ENCODE results near the gene C4orf50.
"Not testable (repeated sequence)": the region's sequence is repeated elsewhere in the genome, so short reads cannot be mapped to it uniquely, and the experiment has no call there.

The C4orf50 gene

GRCh38 chr4:5884796-5885195, 133.4 kb downstream of the C4orf50 start:
- DNase-seq, result no peak

- DNase-seq, result no peak
These were observed 134.3 kb downstream of the C4orf50 start for GRCh38 chr4:5883916-5884315.

GRCh38 chr4:5882947-5883346, 135.3 kb downstream of the C4orf50 start:
- no peak for DNase-seq

DNA sequence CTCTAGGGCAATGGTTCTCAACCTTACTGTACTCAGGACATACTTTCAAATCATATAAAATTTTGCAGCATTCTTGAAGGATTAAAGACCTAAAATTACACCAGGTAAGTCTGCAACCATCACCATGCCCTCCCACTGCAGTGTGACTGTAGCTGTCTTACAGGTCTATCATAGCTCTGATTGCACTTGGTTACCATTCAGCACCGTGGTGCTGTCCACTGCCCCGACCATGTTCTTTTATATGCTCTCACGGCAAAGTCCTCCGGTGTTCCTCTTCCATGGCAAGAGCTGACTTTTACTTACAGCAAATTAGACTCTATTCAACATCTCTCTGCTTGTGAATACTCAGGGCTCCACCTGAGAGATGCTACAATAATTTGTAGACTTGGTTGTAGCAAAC, 136.9 kb downstream of the C4orf50 start:
- no peak for DNase-seq

DNA sequence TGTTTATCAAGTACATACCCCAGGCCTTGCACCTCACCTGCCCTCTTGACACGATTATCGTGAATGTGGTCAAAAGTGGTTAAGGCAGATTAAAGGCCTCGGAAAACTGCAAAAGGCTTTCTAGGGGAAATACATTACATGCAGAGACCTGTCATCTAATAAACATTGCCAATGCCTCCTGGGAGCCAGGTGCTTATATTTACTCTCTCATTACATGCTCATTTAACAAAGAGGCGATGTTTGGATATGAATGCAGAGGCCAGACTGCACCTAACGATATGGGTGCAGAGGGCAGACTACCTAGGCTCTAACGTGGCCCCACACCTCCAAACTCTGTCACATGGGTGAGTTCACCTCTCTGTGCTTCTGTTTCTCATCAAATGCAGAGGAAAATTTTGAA, 139.9 kb downstream of the C4orf50 start:
- DNase-seq, result no peak

DNA sequence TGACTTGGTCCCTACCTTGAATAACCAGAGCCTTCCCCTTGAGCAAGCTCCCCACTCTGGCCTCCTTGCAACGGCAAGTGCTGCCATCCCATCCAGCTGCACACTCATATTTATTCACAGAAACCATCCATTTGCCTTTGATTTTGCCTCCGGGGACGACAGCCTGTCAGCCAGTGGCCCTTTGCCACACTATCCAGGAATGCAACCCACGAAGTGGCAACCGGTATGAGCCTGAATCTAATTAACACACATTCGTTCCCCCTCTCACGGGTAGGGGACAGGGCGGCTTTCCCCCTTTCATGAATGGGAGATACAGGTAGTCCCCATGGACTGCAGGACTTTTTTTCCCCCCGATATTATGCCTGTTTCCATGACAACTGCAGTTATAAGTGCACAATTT, 140.8 kb downstream of the C4orf50 start:
- no peak for DNase-seq

GRCh38 chr4:5874811-5875449, 143.3 kb downstream of the C4orf50 start:
- no peak for DNase-seq

DNA sequence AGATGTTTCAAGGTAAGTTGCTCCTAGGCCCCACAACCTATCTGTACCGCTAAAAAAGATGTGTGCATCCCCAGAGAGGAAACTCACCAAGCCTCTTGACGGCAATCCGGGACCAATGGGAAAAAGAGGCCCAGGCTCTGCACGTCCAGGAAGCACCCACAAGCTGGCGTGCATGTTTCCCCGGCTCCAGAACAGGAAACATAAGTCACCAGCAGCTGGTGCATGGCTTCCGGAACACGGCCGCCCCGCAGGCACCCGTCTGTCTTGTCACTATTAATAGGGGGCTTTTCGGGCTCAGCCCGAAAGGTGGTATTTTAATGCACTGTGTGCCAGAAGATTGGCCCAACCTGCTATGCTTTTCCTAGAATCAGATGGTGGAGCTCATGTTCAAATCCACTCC, 147.5 kb downstream of the C4orf50 start:
- DNase-seq, result no peak

- DNase-seq, result no peak
These were observed 148.1 kb downstream of the C4orf50 start for GRCh38 chr4:5869966-5870619.

GRCh38 chr4:5867866-5868265, 150.4 kb downstream of the C4orf50 start:
- no peak for DNase-seq

DNA sequence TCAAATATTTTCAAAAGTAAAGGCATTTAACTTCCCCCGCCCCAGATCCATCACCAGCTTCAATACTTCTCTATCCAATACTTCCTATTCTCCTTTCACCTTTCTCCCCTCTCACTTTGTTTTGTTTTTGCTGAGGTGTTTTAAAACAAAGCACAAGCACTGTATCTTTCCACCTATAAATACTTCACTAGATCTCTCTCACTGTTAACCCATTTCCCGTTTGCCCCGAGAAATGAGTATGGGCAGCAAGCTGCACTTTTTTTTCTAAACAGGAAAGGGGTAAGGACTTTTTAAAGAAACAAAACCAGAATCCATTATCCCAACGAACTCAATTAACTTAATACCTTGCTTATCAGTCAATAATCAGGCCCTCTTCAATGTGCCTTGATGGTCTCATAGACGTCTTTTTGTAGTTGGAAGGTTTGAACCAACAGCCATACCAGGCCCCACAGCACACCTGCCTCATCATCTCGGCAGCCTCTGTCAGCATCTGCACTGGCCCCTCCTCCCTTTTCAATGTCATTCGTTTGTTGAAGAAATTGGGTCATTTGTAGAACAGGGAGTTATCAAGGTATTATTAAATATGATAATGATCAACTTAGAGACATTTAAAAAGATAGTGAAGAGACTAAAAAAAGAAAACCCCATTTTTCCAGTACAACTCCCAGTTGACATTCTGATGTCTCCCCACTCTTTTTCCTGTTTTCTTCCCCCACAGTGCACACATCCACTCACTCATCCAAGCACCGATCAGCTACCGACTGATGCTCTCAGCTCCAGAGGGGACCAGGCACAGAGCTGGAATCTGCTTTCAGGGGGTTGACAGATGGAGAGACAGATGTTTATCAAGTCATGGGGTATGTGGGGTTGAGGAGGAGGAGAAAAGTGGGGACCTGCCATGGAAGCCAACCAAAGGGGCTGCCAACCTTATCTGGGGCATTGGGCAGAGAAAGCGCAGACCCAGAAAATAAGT, 151.1 kb downstream of the C4orf50 start:
- DNase-seq, result no peak

DNA sequence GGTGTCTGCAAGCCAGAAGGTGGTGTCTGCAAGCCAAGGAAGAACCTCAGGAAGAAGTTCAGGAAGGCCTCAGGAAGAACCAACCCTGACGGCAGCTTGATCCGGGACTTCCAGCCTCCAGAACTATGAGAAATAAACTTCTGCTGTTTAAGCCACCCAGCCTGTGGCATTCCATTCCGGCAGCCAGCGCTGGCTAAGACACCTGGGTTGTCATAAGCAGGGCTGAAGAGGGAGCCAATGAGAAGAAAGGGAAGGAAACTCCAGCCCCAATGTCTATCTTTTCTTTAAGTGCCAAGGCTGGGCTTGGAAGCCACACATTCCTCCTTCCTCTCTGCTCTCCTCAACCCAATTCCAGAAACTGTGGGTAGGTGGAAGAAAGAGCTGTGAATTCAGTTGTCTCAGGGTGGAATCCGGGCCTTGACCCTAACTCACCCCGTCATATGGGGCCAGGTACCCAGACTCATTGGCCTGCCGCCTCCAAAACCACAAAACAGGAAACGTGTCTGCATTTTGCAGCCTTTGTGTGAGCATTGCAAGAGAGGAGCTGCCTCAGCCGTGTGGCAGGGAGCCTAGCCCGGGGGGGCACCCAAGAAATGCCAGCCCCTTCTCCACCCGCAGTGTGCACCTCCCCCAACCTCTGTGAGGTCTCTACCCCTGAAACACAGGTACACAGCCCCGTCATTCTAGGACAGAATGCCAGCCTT, 152.2 kb downstream of the C4orf50 start:
- DNase-seq, result no peak

DNA sequence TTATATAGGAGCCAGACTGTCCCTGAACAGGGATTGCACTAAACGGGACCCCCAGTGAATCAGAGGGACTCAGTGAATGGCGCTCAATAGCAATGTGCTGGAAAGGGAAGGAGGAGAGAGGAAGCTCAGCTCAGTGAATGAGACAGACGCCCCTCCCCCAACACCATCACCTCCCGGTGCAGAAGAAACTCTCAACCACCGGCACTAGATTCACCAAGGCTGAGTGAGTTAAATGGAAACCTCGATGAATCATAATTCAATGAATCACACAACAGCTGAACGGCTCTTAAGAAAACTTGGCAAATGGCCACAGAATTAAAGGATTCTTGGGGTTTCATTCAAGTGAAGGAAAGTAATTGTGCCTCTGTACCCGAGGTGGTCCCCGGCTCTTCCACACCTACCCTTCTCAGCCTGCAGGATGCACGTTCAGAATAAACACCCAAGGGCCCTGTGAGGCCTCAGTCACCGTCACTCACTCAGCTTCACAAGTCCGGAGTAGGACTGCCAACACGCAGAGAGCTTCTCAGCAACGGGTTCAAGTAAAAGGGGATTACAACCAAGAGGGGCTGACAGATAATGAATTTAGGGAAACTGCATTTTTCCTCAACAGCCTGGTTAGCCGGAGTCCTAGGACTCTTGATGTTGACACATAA, 154.6 kb downstream of the C4orf50 start:
- peak; percentile 75 for DNase-seq

- no peak for DNase-seq
These were observed 160.0 kb downstream of the C4orf50 start for GRCh38 chr4:5858020-5858769.

DNA sequence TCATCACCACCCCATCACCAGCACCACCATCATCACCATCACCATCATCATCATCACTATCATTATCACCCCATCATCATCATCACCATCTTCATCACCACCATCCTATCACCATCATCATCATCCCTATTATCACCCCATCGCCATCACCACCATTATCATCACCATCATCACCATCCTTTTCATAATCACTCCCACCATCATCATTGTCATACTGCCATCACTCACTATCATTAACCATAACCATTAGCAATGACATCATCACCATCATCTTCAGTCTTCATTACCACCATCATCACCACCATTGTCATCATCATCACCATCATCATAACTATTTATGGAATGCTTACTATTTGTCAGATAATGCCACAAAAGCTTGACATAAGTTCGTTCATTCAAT, 161.0 kb downstream of the C4orf50 start:
- no peak for DNase-seq

GRCh38 chr4:5856362-5856761, 161.9 kb downstream of the C4orf50 start:
- not testable (repeated sequence) for DNase-seq

GRCh38 chr4:5854929-5855328, 163.3 kb downstream of the C4orf50 start:
- DNase-seq, result no peak

- no peak for DNase-seq
These were observed 165.6 kb downstream of the C4orf50 start for GRCh38 chr4:5852523-5853202.

- no peak for DNase-seq
These were observed 166.5 kb downstream of the C4orf50 start for GRCh38 chr4:5851637-5852301.
